Retinal pigment epithelial cell (primary cell): ENCODE measurements around the gene FAM177B.

ENCODE experiments used
- DNase-seq: peaks from one replicate; pipeline ENCODE4 v3.0.0-alpha.2; 2010; ENCODE audit warnings: low read depth
- H3K4me3 ChIP-seq: 2 replicates; pipeline ENCODE4 v1.5.1; 2011; ENCODE audit warnings: mild to moderate bottlenecking, low read length, control low read depth, moderate library complexity
- CTCF ChIP-seq: conservative IDR thresholded peaks from 2 replicates; pipeline ENCODE4 v1.5.1; 2011; ENCODE audit warnings: low read depth, low read length, control low read depth, inconsistent platforms

FAM177B gene

GRCh38 chr1:222785529-222785928, 48.5 kb downstream of the FAM177B start:
- H3K4me3 ChIP-seq, result no peak overlapping the region
- DNase-seq, result no peak
- TF ChIP-seq CTCF, result no peak

GRCh38 chr1:222786121-222786520, 49.1 kb downstream of the FAM177B start:
- DNase-seq, result no peak
- no peak for TF ChIP-seq CTCF
- no peak overlapping the region for H3K4me3 ChIP-seq

- DNase-seq, result no peak
- TF ChIP-seq CTCF, result no peak
- H3K4me3 ChIP-seq, result no peak overlapping the region
Observed at GRCh38 chr1:222787729-222788128, 50.7 kb downstream of the FAM177B start.

GRCh38 chr1:222788402-222789156, 51.6 kb downstream of the FAM177B start:
- no peak overlapping the region for H3K4me3 ChIP-seq
- no peak for TF ChIP-seq CTCF
- no peak for DNase-seq

- no peak for TF ChIP-seq CTCF
- no peak for DNase-seq
- no peak overlapping the region for H3K4me3 ChIP-seq
Observed at GRCh38 chr1:222790115-222790514, 53.1 kb downstream of the FAM177B start.

- TF ChIP-seq CTCF, result no peak
- DNase-seq, result no peak
- no peak overlapping the region for H3K4me3 ChIP-seq
Observed at GRCh38 chr1:222790520-222790919, 53.5 kb downstream of the FAM177B start.

GRCh38 chr1:222791006-222791710, 54.2 kb downstream of the FAM177B start:
- no peak for TF ChIP-seq CTCF
- H3K4me3 ChIP-seq, result no peak overlapping the region
- no peak for DNase-seq
